ENCODE measurements around the gene ZSCAN4.

The ZSCAN4 gene

DNA sequence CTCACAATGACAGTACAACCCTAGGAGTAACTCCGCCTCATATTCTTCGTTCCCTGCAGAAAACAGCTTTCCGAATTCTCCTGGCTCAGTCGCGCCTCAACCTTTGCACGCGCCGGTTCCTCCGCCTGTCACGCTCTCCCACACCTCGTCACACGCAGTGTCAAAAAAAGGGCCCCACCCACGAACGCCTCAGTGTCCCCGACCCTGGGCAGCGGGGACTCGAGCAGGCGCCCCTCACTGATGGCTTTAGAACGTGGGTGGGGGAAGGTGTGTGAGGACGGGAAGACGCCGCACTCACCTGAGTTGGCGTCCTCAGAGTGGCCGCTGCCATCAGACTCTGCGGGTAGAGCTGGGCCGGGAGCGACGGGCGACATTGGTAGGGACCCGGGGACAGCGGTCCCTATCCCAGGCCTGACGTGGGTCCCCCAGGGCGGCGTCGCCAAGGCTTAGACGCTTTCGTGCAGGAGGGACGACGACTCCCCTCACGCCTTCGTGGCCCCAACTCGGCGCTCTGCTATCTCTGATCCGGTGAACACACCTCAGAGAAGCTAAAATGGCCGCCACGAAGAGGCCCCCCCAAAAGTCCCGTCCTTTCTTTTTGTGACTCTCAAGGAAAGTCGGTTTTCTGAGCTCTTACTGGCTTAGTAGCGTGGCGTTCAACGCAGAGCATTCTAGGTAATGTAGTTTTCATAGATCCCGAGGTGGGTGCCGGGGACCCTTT, 40.1 kb downstream of the ZSCAN4 start, which contains the start of gene ZNF154:
Gene ZNF154 (minus strand): TSS at position 564 of the 721 bp plus-strand sequence. CDS start 233 bp downstream, at position 331.
- H3K27me3 ChIP-seq (ENCODE audit: low read length): no peaks in the 10 kb centered on the region
- H3F3A ChIP-seq (ENCODE audit: insufficient read depth): no peaks in the 10 kb centered on the region
- H3K27ac ChIP-seq (ENCODE audit: low read depth, low read length): no peak within 1 kb of the TSS
- H3K9ac ChIP-seq (ENCODE audit: low read length): no peak within 1 kb of the TSS
- H3K4me2 ChIP-seq (ENCODE audit: low read depth, low read length, poor library complexity, severe bottlenecking): no peak within 1 kb of the TSS
- no peak within 1 kb of the TSS for H3K4me3 ChIP-seq (ENCODE audit: insufficient read depth, low read length, poor library complexity, severe bottlenecking)
- H3K9me2 ChIP-seq (replicated peaks; ENCODE audit: insufficient read depth, low read length): no peaks in the 10 kb centered on the region
- H4K20me1 ChIP-seq (ENCODE audit: low read depth, low read length): no peaks in the 10 kb centered on the region
- H3K79me2 ChIP-seq (ENCODE audit: insufficient read depth, low read length): no peaks in the 10 kb centered on the region
- H3K9me3 ChIP-seq (ENCODE audit: insufficient read depth, low read length): no peaks in the 10 kb centered on the region
- H2AFZ ChIP-seq (ENCODE audit: low read depth, low read length, severe bottlenecking): no peak within 1 kb of the TSS
- TF ChIP-seq, protein P1, sequence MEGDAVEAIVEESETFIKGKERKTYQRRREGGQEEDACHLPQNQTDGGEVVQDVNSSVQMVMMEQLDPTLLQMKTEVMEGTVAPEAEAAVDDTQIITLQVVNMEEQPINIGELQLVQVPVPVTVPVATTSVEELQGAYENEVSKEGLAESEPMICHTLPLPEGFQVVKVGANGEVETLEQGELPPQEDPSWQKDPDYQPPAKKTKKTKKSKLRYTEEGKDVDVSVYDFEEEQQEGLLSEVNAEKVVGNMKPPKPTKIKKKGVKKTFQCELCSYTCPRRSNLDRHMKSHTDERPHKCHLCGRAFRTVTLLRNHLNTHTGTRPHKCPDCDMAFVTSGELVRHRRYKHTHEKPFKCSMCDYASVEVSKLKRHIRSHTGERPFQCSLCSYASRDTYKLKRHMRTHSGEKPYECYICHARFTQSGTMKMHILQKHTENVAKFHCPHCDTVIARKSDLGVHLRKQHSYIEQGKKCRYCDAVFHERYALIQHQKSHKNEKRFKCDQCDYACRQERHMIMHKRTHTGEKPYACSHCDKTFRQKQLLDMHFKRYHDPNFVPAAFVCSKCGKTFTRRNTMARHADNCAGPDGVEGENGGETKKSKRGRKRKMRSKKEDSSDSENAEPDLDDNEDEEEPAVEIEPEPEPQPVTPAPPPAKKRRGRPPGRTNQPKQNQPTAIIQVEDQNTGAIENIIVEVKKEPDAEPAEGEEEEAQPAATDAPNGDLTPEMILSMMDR (IDR thresholded peaks at IDR 0.05; ENCODE audit: insufficient read depth, low read length, poor library complexity, severe bottlenecking): no peak
- TF ChIP-seq EZH2phosphoT487 (conservative IDR thresholded peaks at IDR 0.05; ENCODE audit: low read length): no peak
- H3K36me3 ChIP-seq (ENCODE audit: low read length): no peaks in the 10 kb centered on the region

DNA sequence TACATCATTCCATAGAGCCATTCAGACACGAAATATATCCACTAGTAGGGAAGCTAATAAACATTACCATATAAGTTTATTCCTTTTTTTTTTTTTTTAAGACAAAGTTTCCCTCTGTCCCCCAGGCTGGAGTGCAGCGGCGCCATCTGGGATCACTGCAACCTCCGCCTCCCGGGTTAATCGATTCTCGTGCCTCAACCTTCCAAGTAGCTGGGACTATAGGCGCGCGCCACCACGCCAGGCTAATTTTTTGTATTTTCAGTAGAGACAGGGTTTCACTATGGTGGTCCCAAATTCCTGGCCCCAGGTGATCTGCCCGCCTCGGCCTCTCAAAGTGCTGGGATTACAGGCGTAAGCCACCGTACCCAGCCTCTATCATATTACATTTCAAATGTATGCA, 40.9 kb downstream of the ZSCAN4 start:
- Histone ChIP-seq H4K20me1 (ENCODE audit: low read depth, low read length) (no peaks in the 10 kb centered on the region), H3K4me2 (ENCODE audit: low read depth, low read length, poor library complexity, severe bottlenecking) (no peak overlapping the region), H3K79me2 (ENCODE audit: insufficient read depth, low read length) (no peaks in the 10 kb centered on the region), H3K9me2 (replicated peaks; ENCODE audit: insufficient read depth, low read length) (no peaks in the 10 kb centered on the region), H2AFZ (ENCODE audit: low read depth, low read length, severe bottlenecking) (no peak overlapping the region), H3K27me3 (ENCODE audit: low read length) (no peaks in the 10 kb centered on the region), H3K4me3 (ENCODE audit: insufficient read depth, low read length, poor library complexity, severe bottlenecking) (no peak overlapping the region), H3F3A (ENCODE audit: insufficient read depth) (no peaks in the 10 kb centered on the region), H3K27ac (ENCODE audit: low read depth, low read length) (no peak overlapping the region), H3K9ac (ENCODE audit: low read length) (no peak overlapping the region), H3K36me3 (ENCODE audit: low read length) (no peaks in the 10 kb centered on the region), H3K9me3 (ENCODE audit: insufficient read depth, low read length) (no peaks in the 10 kb centered on the region)
- no peak for TF ChIP-seq EZH2phosphoT487 (conservative IDR thresholded peaks at IDR 0.05; ENCODE audit: low read length)
- TF ChIP-seq, protein P1 (IDR thresholded peaks at IDR 0.05; ENCODE audit: insufficient read depth, low read length, poor library complexity, severe bottlenecking): no peak

DNA sequence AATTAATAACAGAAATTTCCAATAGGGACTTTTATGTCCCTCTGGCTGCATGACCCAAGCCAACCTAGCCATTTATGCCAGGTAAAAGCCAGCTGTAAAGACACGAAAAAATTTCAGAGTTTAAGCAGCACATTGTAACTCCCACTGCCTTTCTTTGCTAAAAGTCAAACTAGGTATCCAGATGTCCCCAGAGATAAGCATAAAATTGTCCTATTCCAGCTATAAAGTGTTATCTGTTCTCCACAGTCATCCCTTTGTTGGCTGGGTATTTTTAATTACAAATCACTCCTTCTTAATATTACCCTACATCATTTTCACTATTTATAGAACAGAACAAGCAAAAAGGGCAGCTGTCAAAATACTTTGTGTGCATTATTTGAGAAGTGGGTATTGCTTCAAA, 43.5 kb downstream of the ZSCAN4 start:
- Histone ChIP-seq H3K9me2 (replicated peaks; ENCODE audit: insufficient read depth, low read length) (no peaks in the 10 kb centered on the region), H3K79me2 (ENCODE audit: insufficient read depth, low read length) (no peaks in the 10 kb centered on the region), H3K27me3 (ENCODE audit: low read length) (no peaks in the 10 kb centered on the region), H3K9me3 (ENCODE audit: insufficient read depth, low read length) (no peaks in the 10 kb centered on the region), H4K20me1 (ENCODE audit: low read depth, low read length) (no peaks in the 10 kb centered on the region), H3K27ac (ENCODE audit: low read depth, low read length) (no peak overlapping the region), H3K36me3 (ENCODE audit: low read length) (no peaks in the 10 kb centered on the region), H3F3A (ENCODE audit: insufficient read depth) (no peaks in the 10 kb centered on the region), H3K4me3 (ENCODE audit: insufficient read depth, low read length, poor library complexity, severe bottlenecking) (no peak overlapping the region), H3K4me2 (ENCODE audit: low read depth, low read length, poor library complexity, severe bottlenecking) (no peak overlapping the region), H2AFZ (ENCODE audit: low read depth, low read length, severe bottlenecking) (no peak overlapping the region), H3K9ac (ENCODE audit: low read length) (no peak overlapping the region)
- TF ChIP-seq, protein P1 (IDR thresholded peaks at IDR 0.05; ENCODE audit: insufficient read depth, low read length, poor library complexity, severe bottlenecking): no peak
- TF ChIP-seq EZH2phosphoT487 (conservative IDR thresholded peaks at IDR 0.05; ENCODE audit: low read length): no peak
